GM21825 (cell line): ENCODE data around the gene CAMK1G.

ENCODE experiments used
- ATAC-seq: cut with Tn5 transposase; IDR thresholded peaks from one replicate; pipeline ENCODE4 v1.9.1; 2021; ENCODE audit warnings: mild to moderate bottlenecking, moderate library complexity; ENCODE audit not compliant: unreplicated experiment

CAMK1G gene

DNA sequence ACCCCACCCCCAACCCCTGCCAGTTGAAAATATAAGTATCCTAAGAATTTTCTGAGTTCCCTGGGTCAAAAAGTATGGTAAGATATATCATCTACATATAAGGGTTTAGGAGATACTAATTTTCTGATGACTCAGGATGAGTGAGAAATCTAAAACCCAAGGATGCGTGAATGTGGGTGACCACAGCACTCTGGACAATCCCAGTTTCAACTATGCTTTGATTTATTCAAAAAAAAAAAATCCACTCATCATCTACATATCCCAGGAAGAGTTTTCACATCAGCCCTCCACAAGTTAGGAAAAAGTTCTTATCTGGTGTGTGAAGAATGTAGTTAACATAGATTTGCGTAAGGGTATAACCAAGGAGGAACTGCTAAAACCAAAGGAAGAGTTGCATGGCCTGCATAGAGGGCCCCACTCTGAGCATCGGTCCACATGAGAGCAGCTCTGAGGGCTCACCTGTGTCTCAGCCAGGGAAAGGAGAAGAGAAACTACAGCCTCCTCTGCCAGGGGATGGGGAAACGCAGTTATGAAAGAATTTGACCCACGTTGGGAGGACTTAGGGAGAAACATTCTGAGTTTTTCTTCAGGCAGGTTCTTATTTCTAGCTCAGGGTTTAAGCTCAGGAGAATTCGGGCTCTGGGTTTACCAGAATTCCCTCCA is 50.0 kb downstream of the CAMK1G start:
- no peak for ATAC-seq

DNA sequence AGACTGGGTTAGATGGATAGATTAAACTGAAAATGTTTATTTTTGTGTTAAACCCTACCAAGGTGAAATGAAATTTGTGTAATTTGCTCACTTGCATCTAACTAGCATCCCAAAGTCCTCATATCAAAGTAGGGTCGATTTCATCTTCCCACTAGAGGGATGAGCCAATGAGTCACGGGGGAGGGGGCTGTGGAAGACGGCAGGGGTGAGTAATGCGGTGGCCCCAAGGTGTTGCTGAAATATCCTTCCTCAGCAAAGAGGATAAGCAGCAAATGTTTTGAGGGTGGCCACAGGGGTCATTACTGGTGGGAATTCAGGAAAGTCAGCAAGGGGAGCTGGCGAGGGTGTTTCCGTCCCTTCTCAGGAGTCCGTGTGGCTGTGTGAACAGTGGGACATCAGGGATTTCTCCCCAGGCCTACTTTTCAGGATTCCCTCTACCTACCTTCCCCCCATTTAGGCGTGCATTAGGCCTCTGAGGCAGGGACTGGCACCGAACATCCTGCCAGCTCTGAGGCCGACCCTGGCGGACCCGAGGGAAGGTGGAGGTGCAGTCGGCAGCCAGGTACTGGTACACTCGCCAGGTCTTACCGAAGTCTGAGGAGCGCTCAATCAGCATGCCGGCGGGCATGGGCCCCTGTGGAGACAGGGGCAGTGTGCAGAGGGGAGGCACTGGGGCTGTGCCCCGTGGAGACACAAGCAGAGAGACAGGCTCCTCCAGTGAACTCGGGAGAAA is 50.7 kb downstream of the CAMK1G start:
- ATAC-seq, result no peak

DNA sequence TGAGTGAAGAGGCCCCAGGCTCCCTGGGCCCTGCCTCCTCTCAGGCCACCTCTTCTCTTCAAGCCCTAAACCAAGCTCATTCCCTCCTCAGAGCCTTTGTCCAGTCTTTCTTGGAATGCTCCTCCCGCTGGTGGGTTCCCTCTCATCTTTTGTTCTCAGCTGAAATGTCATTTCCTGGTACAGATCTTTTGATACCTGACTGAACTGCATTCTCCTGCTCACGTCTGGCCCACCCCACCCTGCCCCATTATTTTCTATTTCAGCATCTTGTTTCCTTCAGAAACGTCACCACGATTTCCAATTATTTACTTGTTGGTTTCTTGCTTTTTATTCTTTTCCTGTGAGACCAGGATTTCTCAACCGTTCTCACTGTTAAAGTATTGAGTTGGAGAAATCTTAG is 52.3 kb downstream of the CAMK1G start:
- no peak for ATAC-seq

DNA sequence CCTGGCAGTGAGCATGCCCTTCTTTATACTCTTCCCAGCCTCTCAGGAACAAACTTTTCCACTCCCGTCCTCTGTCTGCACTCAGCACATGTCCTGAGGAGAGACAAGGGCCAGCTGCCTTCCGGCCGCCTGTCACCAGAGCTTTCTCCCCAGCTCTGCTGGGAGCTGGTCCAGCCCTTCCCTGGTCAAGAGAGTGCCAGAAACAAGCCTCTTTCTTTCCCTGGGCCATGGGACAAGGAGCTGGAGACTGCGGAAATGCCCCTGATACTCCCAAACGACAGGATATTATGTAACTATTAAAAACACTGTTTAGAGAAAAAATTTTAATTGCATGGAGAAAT is 58.3 kb downstream of the CAMK1G start:
- no peak for ATAC-seq

DNA sequence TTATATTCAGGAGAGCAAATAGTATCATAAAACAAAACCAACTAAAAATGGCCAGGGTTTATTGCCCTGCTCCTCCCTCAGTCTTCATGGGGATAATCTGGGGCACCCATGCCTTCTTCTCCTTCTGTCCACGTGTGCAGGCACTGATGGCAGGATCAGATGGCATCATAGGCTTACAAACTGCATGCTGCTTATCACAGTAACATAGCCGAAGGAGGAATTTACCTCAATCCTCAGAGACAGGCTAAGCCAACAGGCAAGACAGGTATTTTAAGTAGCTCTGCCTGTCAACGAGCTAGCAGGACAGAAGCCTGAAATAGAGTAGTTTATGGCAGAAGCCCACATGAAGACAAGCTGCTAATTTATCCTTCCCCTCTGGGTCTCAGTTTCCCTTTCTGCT is 59.3 kb downstream of the CAMK1G start:
- no peak for ATAC-seq

DNA sequence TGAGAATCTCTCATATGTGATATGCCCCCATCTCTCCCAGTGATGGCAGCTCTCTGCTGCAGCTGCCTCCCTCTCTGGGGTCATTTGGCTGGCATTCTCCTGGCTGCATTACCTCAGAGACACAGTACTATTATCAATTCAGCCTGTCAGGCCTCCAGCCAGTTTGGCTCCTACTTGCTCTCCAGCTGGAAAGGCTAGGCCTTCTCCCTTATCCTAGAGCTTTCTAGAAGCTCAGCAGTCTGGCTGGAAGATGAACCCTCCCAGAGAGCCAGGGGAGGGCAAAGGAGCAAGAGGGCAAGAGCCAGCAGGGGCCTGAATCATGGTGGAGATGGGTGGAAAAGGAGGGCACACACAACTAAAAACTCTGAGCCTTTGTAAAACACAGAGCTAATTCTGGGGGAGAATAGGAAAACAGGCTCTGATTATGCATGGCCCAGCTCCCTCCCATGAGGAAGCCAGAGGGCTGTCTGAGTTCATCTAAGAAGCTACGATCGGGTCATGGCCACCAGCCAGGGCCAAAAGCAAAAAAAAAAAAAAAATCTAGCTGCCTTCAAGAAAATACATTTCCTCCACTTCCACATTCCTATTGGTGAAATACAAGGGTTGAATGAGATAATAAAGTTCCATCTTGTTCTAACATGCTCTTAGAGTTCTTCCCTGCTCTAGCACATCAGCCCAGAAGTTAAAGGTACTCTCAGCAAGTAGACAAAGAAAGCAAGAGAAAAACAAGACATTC is 59.9 kb downstream of the CAMK1G start:
- ATAC-seq, result no peak

DNA sequence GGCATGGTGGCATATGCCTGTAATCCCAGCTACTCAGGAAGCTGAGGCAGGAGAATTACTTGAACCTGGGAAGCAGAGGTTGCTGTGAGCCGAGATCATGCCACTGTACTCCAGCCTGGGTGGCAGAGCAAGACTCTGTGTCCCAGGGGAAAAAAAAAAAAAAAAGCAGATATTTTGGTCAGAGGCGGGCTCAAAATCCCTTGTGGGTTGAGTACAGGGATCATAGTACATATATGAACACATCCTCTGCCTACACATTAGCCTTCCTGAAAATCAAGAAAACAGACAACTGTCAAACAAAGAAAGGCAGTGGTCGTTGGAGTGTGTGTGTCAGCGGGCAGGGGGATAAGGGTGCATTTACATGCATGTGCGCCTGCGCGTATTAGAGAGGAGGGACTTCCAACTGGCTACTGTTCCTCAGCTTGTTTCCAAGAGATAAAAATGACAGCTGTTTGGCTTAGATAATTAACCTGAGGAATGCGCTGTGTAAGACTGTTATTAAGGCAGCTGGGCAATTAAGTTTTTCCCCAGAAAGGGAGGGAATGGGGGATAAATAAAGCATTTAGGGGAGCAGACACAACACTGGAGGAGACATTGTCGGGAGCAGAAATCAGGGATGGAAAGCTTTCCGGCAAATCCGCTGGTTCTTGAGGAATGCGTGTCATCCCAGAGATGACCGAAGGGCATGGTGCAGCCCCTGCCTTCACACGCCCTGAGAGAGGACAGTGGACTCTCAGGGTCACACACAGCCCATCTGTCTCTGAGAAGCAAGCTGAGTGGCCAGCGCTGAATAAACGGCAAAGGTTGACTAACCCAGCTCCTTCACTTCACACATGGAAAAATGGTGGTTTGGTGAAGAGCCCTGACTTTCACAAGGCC is 62.3 kb downstream of the CAMK1G start:
- no peak for ATAC-seq

DNA sequence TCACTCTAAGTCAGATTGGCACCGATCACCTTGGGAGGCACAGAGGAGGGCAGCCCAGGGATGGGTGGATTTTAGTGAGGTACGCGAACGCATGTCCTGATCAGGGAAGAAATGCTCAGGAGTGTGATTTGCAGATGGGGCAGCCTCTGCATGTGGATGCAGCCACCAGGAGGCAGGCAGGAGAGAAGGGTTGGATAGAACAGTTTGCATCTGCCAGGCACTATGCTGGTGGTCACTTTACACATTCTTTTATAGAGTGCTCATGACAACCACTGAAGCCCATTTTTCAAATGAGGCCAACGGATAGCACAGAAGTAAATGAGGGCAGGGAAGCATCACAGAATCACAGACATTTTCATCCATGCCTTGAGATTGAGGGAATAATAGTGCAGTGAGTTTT is 63.0 kb downstream of the CAMK1G start:
- ATAC-seq, result no peak

DNA sequence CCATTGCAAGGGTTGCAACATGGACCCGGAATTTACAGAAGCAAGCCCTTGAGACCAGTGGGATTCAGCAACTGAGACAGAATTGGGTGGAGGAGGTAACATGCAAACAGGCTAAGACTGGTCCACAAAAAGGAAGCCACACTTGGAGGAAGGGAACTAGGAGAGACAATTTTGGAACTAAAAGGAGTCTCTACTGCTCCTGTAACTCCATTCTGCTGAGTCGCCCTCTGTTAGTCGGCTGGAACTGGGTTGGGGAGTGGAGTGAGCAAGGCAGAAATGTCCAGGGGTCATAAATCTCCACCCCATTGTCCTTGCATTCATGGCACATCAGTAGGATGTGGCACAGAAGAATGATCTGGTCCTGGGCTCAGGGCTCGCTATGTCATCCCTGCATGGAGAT is 63.6 kb downstream of the CAMK1G start:
- no peak for ATAC-seq

DNA sequence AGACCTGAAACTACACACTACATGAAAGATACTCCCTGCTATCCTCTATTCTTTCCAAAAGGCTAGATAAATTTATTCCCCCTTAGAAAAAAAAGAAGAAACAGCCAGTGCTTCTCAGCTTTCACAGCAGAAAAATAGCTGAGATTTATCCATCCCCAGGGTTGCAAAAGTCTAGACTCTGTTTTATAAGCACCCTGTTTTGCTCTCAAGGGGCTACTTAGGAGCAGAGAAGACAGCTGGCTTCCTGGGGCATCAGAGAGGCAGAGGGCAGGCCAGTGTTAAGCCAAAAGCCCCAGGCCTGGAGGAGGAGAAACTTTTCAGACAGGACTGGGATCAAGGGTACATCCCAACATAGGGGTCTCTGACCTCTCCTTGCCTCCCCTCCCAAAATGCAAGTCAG is 64.8 kb downstream of the CAMK1G start:
- no peak for ATAC-seq

DNA sequence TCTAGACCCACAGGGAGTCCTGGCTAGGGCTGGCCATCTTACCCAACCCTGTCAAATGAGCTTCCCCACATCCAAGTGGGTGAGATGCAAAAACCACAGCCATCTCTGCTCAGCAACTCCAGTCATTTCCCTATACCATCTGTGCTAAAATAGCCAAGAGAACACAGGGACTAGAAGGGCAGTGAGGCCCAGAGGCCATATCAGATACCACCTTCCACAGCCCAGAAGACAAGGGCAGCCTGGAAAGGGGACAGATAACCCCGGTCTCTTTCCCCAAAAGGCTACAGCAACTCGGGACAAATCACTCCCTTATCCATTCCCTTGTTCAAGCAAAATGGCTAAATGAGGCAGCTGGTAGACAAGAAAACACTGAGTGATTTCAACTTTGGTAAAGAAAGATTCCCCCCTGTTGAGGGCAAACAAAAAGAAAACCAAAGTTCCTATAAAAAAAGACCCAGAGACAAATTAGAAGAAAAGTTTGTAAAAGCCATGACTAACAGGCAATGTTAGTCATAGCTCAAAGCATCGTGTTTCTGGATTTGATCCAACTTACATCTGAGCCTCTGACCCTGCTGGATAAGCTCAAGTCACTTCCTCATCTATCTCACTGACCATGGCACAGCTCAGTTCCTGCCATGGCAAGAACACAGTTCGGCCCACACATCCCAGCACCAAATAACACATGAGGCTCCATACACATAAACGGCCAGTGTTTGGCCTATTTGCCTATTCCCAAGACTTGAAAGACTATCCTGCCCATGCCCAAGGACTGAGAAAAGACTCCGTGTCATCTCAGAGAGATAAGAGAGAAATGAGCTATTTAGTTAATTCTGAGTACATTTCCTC is 65.6 kb downstream of the CAMK1G start:
- ATAC-seq, result no peak

DNA sequence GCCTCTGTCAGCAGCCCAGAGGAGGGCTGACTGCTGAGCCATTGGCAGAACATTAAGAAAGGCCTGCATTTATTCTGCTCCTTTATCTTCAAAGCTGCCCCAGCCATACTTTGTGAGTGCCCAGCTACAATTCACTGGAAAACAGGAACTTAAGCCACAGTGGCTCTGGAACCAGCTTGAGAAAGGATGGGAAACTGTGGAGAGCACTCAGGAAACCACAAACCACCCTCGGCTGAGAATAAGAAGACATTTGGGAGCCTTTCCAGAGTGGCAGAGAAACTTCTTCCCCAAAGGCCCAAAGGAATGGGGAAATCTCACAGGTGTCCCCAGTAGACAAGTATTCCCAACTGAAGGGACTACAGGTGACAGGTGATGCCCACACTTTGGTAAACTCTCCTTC is 66.9 kb downstream of the CAMK1G start:
- ATAC-seq, result no peak

DNA sequence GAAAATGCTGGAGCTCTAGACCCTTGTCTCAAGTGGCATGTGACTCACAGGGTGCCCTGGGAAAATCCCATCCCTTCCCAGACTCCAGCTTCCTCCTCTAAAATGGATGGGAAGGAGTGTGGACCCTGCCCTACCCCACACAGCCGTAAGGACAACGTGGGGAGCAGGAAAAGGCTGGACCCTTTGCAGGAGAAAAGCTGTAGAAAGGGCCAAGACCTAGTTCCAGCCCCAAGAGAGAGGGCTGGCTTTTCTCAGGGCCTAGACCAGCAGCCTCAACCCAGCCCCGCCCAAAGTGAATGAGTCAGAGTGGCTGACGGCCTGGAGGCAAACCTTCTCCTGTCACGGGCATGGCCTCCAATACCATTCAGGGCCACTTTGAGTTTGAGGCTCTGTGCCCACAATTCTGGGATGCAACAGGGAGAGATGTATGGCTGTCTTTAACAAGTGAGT is 67.6 kb downstream of the CAMK1G start:
- ATAC-seq, result no peak

DNA sequence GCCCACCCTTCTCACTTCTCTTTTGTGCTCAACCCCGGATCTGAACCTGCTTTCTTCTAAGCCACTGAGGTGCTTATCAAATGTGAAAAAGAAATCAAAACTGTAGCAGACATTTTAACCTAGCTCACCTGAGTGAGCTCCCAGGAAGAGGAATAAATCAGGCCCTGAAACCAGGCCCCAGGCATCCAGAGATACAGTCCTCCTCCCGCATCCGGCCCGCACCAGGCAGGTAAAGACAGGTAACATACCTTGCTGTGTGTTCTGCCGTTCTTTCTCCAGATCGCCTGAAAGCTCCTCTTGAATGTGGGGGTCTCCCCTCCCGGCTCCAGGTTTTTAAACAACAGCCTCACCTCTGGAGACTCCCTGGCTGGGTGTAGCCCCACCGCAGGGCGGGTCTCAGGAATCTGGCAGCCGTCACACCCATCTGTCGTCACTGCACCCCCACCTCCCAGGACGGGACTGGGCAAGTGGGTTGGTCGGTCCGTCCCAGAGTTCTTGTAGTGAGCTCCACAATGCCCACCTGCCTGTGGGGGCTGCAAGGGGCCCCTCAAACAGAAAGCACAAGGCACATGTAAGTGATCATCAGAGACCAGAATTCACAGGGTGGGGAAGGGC is 68.7 kb downstream of the CAMK1G start, which contains the start of gene LAMB3:
Gene LAMB3 (minus strand): TSS at position 305 of the 615 bp plus-strand sequence. CDS start 1,481 bp downstream, outside the sequence.
- no peak for ATAC-seq

DNA sequence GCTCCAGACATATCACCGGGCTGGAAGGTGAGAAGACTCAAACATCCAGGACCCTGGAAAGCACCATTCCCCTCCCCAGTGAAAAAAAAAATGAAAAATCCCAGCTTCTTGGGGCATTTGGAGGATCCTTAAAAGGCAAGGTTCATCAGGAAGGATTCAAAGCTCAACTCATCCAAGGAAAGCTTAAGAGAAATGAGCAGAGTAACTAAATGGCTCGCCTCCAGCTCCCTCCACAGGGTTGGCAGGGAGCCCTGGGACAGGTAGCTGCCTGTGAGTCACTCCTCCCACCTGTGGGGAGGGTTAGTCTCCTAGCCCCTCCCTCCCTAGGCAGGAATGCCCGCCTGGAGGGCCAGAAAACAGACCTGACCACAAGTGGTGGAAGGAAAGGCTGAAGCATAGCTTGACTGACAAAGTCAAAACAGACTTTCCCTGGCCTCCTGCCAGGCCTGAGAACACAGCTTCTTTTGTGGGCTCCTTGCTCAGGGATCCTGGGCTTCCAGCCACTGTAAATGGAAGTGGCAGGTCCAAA is 69.4 kb downstream of the CAMK1G start:
- peak; percentile 42 for ATAC-seq

DNA sequence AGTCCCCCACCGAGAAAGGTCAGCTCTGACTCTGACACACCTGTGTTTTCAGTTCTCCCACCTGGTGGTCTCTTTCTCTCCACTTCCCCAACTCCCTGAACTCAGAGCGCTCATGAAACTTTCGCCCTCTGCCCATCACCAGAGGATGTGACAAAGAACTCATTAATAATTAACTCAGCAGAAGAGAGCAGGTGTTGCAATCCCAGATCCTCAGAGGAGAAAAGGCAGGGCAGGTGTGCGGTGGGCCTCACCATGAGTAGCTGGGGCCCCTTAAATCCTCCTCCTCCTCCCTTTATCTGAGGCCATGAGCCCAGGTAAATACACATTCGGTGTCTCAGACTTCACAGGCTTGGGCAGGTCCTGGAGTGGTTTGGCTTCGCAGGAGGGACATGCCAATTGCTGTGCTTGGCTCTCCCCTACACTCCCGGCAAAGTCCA is 70.4 kb downstream of the CAMK1G start:
- ATAC-seq, result no peak

DNA sequence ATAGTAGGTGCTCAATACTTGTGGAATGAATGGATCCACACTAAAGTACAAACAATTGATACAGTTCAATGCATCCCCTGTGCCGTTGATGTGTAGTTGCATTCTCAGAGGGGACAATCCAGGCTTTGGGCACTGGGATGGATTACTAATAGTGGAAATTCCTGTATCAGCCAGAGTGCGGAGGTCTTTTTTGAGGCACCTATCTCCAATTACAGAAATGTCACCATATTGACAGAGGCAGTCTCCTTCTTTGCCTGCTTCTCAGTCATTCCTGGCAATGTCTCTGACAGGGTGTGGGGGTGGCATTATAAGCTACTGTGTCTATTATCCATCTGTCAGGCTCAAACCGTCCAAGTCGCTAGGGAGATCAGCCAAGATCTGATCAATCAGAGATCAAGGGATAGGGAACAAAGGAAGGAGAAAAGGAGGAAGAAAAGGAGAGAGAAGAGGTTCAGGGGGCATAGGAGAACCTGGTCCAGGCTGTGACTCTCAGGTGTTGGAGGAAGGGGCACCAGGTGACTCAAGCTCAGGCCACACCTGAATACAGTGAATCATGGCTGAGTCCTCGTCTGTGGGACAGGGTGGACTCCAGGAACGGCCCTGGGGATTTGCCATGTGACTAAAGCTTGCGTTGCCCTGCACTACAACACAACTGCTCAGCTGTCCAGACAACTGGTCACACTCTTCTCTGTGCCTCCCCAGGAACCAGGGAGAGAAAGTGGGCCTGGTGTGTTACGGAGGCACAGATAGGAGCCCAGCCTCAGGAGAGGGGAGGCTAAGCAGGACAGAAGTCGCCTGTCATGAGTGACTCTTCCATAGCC is 72.1 kb downstream of the CAMK1G start:
- no peak for ATAC-seq

DNA sequence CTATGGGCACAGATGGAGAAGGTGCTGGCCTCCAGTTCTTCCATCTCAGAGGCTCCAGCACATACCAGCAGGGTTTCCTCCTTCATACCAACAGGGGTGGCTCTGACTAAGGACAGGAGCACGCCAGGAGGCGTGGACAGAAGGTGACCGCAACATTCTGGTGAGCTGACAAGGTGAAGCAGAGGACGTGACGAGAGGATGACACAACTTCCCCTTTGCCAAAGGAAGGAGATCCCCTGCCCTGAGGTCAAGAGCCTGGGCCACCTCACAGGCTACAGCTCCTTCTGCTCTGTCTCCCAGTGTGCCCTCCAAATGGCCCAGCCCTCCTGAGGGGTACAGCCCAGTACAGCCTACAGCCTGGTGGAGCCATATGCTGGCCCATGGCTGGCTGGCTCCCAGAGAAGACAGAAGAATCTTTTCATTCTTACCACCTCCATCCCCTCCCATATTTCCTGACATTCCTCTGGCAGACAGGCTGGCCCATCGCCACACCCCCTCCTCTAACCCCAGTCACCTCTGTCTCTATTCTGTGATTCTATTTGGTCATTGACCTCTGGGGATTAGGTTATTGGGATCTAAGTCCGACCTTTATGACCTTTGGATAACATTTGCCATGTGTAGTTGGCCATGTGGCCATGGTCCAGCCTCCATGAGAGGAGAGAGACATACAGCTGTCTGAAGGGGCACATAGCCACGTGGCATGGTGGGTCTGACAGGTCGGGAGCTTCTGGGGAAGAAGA is 73.8 kb downstream of the CAMK1G start:
- ATAC-seq, result no peak
